Neural cell (in vitro differentiated cells): ENCODE results near the gene PRICKLE3. TPM values are rescaled to one million over a fixed set of nuclear protein-coding genes. Genes with fewer than 3 reads are reported as not detected.

Source experiments
- H2AFZ ChIP-seq: fragments of 200-600, 300-800 bp; sonication (generic), shearing (Covaris generic); 2 replicates; pipeline ENCODE4 v1.6.0; 2014; ENCODE audit warnings: low read depth, mild to moderate bottlenecking, antibody characterized with exemption, low read length, moderate library complexity
- H3F3A ChIP-seq: fragments of 200-600 bp; shearing (Covaris generic); 2 replicates; pipeline ENCODE4 v1.6.1; 2016; ENCODE audit warnings: mild to moderate bottlenecking, moderate library complexity, mixed read lengths, antibody characterized with exemption, low read length; ENCODE audit not compliant: insufficient read depth, poor library complexity, severe bottlenecking
- H3K27ac ChIP-seq: fragments of 200-600, 300-800 bp; sonication (generic), shearing (Covaris generic); 2 replicates; pipeline ENCODE4 v1.5.1; 2014; ENCODE audit warnings: mild to moderate bottlenecking, low read length, moderate library complexity
- H3K27me3 ChIP-seq: fragments of 300-800, 200-600 bp; sonication (generic), shearing (Covaris generic); 2 replicates; pipeline ENCODE4 v1.6.0; 2014; ENCODE audit warnings: mild to moderate bottlenecking, low read depth, low read length, moderate library complexity; ENCODE audit not compliant: insufficient read depth
- H3K36me3 ChIP-seq: fragments of 300-800, 200-600 bp; sonication (generic), shearing (Covaris generic); 2 replicates; pipeline ENCODE4 v1.5.1; 2014; ENCODE audit warnings: mild to moderate bottlenecking, antibody characterized with exemption, low read length, moderate library complexity; ENCODE audit not compliant: insufficient read depth
- H3K4me2 ChIP-seq: fragments of 300-800, 200-600 bp; sonication (generic), shearing (Covaris generic); 2 replicates; pipeline ENCODE4 v1.6.0; 2014; ENCODE audit warnings: mild to moderate bottlenecking, low read length
- H3K4me3 ChIP-seq: fragments of 300-800, 200-600 bp; sonication (generic), shearing (Covaris generic); 2 replicates; pipeline ENCODE4 v1.5.1; 2014; ENCODE audit warnings: mild to moderate bottlenecking, low read length, moderate library complexity
- H3K79me2 ChIP-seq: fragments of 200-600 bp; shearing (Covaris generic); replicated peaks from 2 replicates; pipeline ENCODE4 v1.6.0; 2014; ENCODE audit warnings: mild to moderate bottlenecking, low read length, moderate library complexity; ENCODE audit not compliant: insufficient read depth
- H3K9ac ChIP-seq: fragments of 300-800, 200-600 bp; sonication (generic), shearing (Covaris generic); 2 replicates; pipeline ENCODE4 v1.6.1; 2016; ENCODE audit warnings: mild to moderate bottlenecking, low read length, mixed read lengths
- H3K9me2 ChIP-seq: fragments of 200-600 bp; shearing (Covaris generic); 2 replicates; pipeline ENCODE4 v1.6.1; 2016; ENCODE audit warnings: mild to moderate bottlenecking, low read length, mixed read lengths; ENCODE audit not compliant: insufficient read depth
- H3K9me3 ChIP-seq: fragments of 200-600, 300-800 bp; sonication (generic), shearing (Covaris generic); 2 replicates; pipeline ENCODE4 v1.6.1; 2016; ENCODE audit warnings: mild to moderate bottlenecking, mixed run types, low read length, moderate library complexity, mixed read lengths
- H4K20me1 ChIP-seq: fragments of 200-600 bp; shearing (Covaris generic); 2 replicates; pipeline ENCODE4 v1.6.1; 2016; ENCODE audit warnings: mild to moderate bottlenecking, mixed run types; ENCODE audit not compliant: insufficient read depth
- EP300 ChIP-seq: fragments of 450-650 bp; conservative IDR thresholded peaks from 2 replicates; pipeline ENCODE4 v1.6.1; 2014; ENCODE audit warnings: antibody characterized with exemption, mild to moderate bottlenecking, moderate library complexity; ENCODE audit not compliant: poor library complexity, severe bottlenecking
- EZH2 ChIP-seq: fragments of 200-600, 300-800 bp; shearing (Covaris generic), sonication (generic); IDR thresholded peaks from 2 replicates; pipeline ENCODE4 v1.6.1; 2014; ENCODE audit warnings: antibody characterized with exemption, low read length, borderline replicate concordance, mild to moderate bottlenecking; ENCODE audit not compliant: insufficient read depth, poor library complexity, severe bottlenecking
- MXI1 ChIP-seq: fragments of 450-650 bp; conservative IDR thresholded peaks from 2 replicates; pipeline ENCODE4 v1.6.1; 2014; ENCODE audit warnings: antibody characterized with exemption, mild to moderate bottlenecking; ENCODE audit not compliant: poor library complexity, severe bottlenecking
- POLR2AphosphoS5 ChIP-seq: IDR thresholded peaks from 2 replicates; pipeline ENCODE4 v1.6.1; 2012
- RAD21 ChIP-seq: fragments of 450-650 bp; conservative IDR thresholded peaks from 2 replicates; pipeline ENCODE4 v1.6.1; 2014; ENCODE audit warnings: antibody characterized with exemption, mild to moderate bottlenecking, moderate library complexity
- REST ChIP-seq: IDR thresholded peaks from 2 replicates; pipeline ENCODE4 v1.6.1; 2012; ENCODE audit warnings: borderline replicate concordance
- SMC3 ChIP-seq: fragments of 450-650 bp; conservative IDR thresholded peaks from 2 replicates; pipeline ENCODE4 v1.6.1; 2014; ENCODE audit warnings: antibody characterized with exemption, mild to moderate bottlenecking, moderate library complexity; ENCODE audit not compliant: poor library complexity
- TAF1 ChIP-seq: IDR thresholded peaks from 2 replicates; pipeline ENCODE4 v1.6.1; 2012; ENCODE audit warnings: low read depth
- polyA plus RNA-seq: library from polyadenylated mRNA; depleted of rRNA; stranded (reverse); fragments of >200 nt; gene quantifications from 2 replicates; pipeline ENCODE4 v1.2.3, GENCODE V29; 2014
- TF ChIP-seq, protein P1 (sequence below): fragments of 450-650 bp; IDR thresholded peaks from 2 replicates; pipeline ENCODE4 v1.5.1; 2014; ENCODE audit warnings: antibody characterized with exemption, mild to moderate bottlenecking, moderate library complexity; ENCODE audit not compliant: poor library complexity, severe bottlenecking

The PRICKLE3 gene
- polyA plus RNA-seq, 1 donor from 2014 or later, result 0.45 TPM

DNA sequence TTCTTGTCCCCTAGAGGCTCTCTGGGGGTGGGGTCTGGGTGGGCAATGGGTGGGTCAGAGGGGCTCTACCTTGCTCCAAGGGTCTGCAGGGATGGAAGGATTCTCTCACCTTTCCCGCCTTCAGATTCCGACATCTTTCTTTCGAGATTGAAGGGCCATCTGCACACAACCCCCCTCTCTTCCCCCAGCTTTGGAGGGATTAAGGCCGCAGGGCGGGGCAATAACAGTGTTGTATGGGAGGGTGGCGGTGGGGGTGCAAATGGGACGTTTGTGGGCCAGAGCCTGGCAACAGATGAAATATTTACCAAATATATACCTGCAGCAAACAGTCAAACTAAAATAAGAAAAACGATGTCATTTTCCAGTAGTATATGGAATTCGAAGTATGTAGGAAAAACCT, 47.0 kb upstream of the PRICKLE3 start, which contains the start of gene CACNA1F:
Gene CACNA1F, minus strand, starts transcription at position 165 of the 400 bp plus-strand sequence. Its CDS starts 31 bp downstream, at position 134.
- Histone ChIP-seq H3K4me3 (no peak within 1 kb of the TSS), H3K36me3 (no peaks in the 10 kb centered on the region), H3K79me2 (no peaks in the 10 kb centered on the region), H3F3A (no peaks in the 10 kb centered on the region), H3K9ac (no peak within 1 kb of the TSS), H3K27ac (no peak within 1 kb of the TSS), H4K20me1 (no peaks in the 10 kb centered on the region), H3K9me3 (no peaks in the 10 kb centered on the region), H3K27me3 (no peaks in the 10 kb centered on the region), H3K4me2 (no peak within 1 kb of the TSS), H2AFZ (no peak within 1 kb of the TSS), H3K9me2 (no peaks in the 10 kb centered on the region)
- TF ChIP-seq SMC3 (no peak), RAD21 (no peak), REST (no peak), TAF1 (no peak)
- TF ChIP-seq, protein P1, sequence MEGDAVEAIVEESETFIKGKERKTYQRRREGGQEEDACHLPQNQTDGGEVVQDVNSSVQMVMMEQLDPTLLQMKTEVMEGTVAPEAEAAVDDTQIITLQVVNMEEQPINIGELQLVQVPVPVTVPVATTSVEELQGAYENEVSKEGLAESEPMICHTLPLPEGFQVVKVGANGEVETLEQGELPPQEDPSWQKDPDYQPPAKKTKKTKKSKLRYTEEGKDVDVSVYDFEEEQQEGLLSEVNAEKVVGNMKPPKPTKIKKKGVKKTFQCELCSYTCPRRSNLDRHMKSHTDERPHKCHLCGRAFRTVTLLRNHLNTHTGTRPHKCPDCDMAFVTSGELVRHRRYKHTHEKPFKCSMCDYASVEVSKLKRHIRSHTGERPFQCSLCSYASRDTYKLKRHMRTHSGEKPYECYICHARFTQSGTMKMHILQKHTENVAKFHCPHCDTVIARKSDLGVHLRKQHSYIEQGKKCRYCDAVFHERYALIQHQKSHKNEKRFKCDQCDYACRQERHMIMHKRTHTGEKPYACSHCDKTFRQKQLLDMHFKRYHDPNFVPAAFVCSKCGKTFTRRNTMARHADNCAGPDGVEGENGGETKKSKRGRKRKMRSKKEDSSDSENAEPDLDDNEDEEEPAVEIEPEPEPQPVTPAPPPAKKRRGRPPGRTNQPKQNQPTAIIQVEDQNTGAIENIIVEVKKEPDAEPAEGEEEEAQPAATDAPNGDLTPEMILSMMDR, result no peak

GRCh38 chrX:49232525-49232924, 46.4 kb upstream of the PRICKLE3 start:
- H2AFZ ChIP-seq, result no peak overlapping the region
- TF ChIP-seq EZH2 (no peak), EP300 (no peak)
- H3K27me3 ChIP-seq, result no peaks in the 10 kb centered on the region
- no peak overlapping the region for H3K9ac ChIP-seq
- no peak overlapping the region for H3K4me2 ChIP-seq
- H3K27ac ChIP-seq, result no peak overlapping the region
- no peaks in the 10 kb centered on the region for H3K9me3 ChIP-seq
- H3K79me2 ChIP-seq, result no peaks in the 10 kb centered on the region
- H3K36me3 ChIP-seq, result no peaks in the 10 kb centered on the region
- no peak overlapping the region for H3K4me3 ChIP-seq
- no peaks in the 10 kb centered on the region for H4K20me1 ChIP-seq
- no peaks in the 10 kb centered on the region for H3K9me2 ChIP-seq
- no peaks in the 10 kb centered on the region for H3F3A ChIP-seq

- TF ChIP-seq MXI1 (no peak), POLR2AphosphoS5 (no peak), TAF1 (no peak), EZH2 (no peak), REST (no peak)
- TF ChIP-seq, protein P1, result no peak
- no peak overlapping the region for H3K4me2 ChIP-seq
- no peaks in the 10 kb centered on the region for H3K9me3 ChIP-seq
- no peaks in the 10 kb centered on the region for H3K9me2 ChIP-seq
- no peaks in the 10 kb centered on the region for H3K79me2 ChIP-seq
- no peak overlapping the region for H3K9ac ChIP-seq
- H3K4me3 ChIP-seq, result no peak overlapping the region
- no peaks in the 10 kb centered on the region for H4K20me1 ChIP-seq
- H2AFZ ChIP-seq, result no peak overlapping the region
- H3F3A ChIP-seq, result no peaks in the 10 kb centered on the region
- H3K27ac ChIP-seq, result no peak overlapping the region
- no peaks in the 10 kb centered on the region for H3K27me3 ChIP-seq
- H3K36me3 ChIP-seq, result no peaks in the 10 kb centered on the region
Observed at GRCh38 chrX:49231333-49232000, 45.3 kb upstream of the PRICKLE3 start.
